Measurements from ENCODE around the gene NCAM2.

The NCAM2 gene

GRCh38 chr21:21466752-21467151 lies 468.5 kb downstream of the NCAM2 start:
- DNase-seq, result no peak

GRCh38 chr21:21468003-21468402 lies 469.8 kb downstream of the NCAM2 start:
- no peak for DNase-seq

GRCh38 chr21:21481239-21481638 lies 483.0 kb downstream of the NCAM2 start:
- DNase-seq, result no peak

GRCh38 chr21:21508859-21509258 lies 510.6 kb downstream of the NCAM2 start:
- no peak for DNase-seq

- no peak for DNase-seq
These were observed 532.5 kb downstream of the NCAM2 start for GRCh38 chr21:21530680-21531079.

- peak in 1 of 5 experiments; percentile 30 for DNase-seq
These were observed 549.3 kb downstream of the NCAM2 start for GRCh38 chr21:21547368-21547953.

- DNase-seq, result no peak
These were observed 561.3 kb downstream of the NCAM2 start for GRCh38 chr21:21559285-21560045.

All from T-helper 2 cell (primary cell).